ENCODE results near the gene RBM15.
A peak's percentile ranks its signal among the peaks of the same experiment; 100 is the strongest.

The RBM15 gene, protein sequence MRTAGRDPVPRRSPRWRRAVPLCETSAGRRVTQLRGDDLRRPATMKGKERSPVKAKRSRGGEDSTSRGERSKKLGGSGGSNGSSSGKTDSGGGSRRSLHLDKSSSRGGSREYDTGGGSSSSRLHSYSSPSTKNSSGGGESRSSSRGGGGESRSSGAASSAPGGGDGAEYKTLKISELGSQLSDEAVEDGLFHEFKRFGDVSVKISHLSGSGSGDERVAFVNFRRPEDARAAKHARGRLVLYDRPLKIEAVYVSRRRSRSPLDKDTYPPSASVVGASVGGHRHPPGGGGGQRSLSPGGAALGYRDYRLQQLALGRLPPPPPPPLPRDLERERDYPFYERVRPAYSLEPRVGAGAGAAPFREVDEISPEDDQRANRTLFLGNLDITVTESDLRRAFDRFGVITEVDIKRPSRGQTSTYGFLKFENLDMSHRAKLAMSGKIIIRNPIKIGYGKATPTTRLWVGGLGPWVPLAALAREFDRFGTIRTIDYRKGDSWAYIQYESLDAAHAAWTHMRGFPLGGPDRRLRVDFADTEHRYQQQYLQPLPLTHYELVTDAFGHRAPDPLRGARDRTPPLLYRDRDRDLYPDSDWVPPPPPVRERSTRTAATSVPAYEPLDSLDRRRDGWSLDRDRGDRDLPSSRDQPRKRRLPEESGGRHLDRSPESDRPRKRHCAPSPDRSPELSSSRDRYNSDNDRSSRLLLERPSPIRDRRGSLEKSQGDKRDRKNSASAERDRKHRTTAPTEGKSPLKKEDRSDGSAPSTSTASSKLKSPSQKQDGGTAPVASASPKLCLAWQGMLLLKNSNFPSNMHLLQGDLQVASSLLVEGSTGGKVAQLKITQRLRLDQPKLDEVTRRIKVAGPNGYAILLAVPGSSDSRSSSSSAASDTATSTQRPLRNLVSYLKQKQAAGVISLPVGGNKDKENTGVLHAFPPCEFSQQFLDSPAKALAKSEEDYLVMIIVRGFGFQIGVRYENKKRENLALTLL

GRCh38 chr1:110338886-110339406 is at the start of gene RBM15:
RBM15 (plus strand) TSS chr1:110339377; CDS start chr1:110339406, 29 bp downstream.
- Histone ChIP-seq H3K27me3 (ENCODE audit: control insufficient read depth, insufficient read depth, low read length) (no peaks in the 10 kb centered on the region), H3K9ac (ENCODE audit: low read depth, low read length) (peak within 1 kb of the TSS; percentile 94), H3K4me3 (ENCODE audit: low read depth, low read length) (peak within 1 kb of the TSS; percentile 95), H3K4me1 (ENCODE audit: control insufficient read depth, insufficient read depth, low read length) (peaks cover 16% of the 10 kb centered on the region), H3K9me3 (ENCODE audit: control insufficient read depth, insufficient read depth, low read length) (no peaks in the 10 kb centered on the region), H3K36me3 (ENCODE audit: control insufficient read depth, insufficient read depth, low read length) (peaks cover 18% of the 10 kb centered on the region)

- no peaks in the 10 kb centered on the region for H3K9me3 ChIP-seq (ENCODE audit: control insufficient read depth, insufficient read depth, low read length)
- no peak overlapping the region for H3K9ac ChIP-seq (ENCODE audit: low read depth, low read length)
- H3K27me3 ChIP-seq (ENCODE audit: control insufficient read depth, insufficient read depth, low read length), result no peaks in the 10 kb centered on the region
- H3K36me3 ChIP-seq (ENCODE audit: control insufficient read depth, insufficient read depth, low read length), result no peaks in the 10 kb centered on the region
- H3K4me3 ChIP-seq (ENCODE audit: low read depth, low read length), result no peak overlapping the region
- no peaks in the 10 kb centered on the region for H3K4me1 ChIP-seq (ENCODE audit: control insufficient read depth, insufficient read depth, low read length)
Measured at GRCh38 chr1:110291241-110292030, 47.7 kb upstream of the RBM15 start.

GRCh38 chr1:110292031-110292741 is 47.0 kb upstream of the RBM15 start:
- no peak overlapping the region for H3K9ac ChIP-seq (ENCODE audit: low read depth, low read length)
- no peaks in the 10 kb centered on the region for H3K9me3 ChIP-seq (ENCODE audit: control insufficient read depth, insufficient read depth, low read length)
- no peaks in the 10 kb centered on the region for H3K4me1 ChIP-seq (ENCODE audit: control insufficient read depth, insufficient read depth, low read length)
- no peaks in the 10 kb centered on the region for H3K27me3 ChIP-seq (ENCODE audit: control insufficient read depth, insufficient read depth, low read length)
- H3K4me3 ChIP-seq (ENCODE audit: low read depth, low read length), result no peak overlapping the region
- no peaks in the 10 kb centered on the region for H3K36me3 ChIP-seq (ENCODE audit: control insufficient read depth, insufficient read depth, low read length)

- Histone ChIP-seq H3K9ac (ENCODE audit: low read depth, low read length) (no peak overlapping the region), H3K4me3 (ENCODE audit: low read depth, low read length) (no peak overlapping the region), H3K9me3 (ENCODE audit: control insufficient read depth, insufficient read depth, low read length) (no peaks in the 10 kb centered on the region), H3K4me1 (ENCODE audit: control insufficient read depth, insufficient read depth, low read length) (no peaks in the 10 kb centered on the region), H3K27me3 (ENCODE audit: control insufficient read depth, insufficient read depth, low read length) (no peaks in the 10 kb centered on the region), H3K36me3 (ENCODE audit: control insufficient read depth, insufficient read depth, low read length) (no peaks in the 10 kb centered on the region)
Measured at GRCh38 chr1:110293601-110294104, 45.5 kb upstream of the RBM15 start.

DNA sequence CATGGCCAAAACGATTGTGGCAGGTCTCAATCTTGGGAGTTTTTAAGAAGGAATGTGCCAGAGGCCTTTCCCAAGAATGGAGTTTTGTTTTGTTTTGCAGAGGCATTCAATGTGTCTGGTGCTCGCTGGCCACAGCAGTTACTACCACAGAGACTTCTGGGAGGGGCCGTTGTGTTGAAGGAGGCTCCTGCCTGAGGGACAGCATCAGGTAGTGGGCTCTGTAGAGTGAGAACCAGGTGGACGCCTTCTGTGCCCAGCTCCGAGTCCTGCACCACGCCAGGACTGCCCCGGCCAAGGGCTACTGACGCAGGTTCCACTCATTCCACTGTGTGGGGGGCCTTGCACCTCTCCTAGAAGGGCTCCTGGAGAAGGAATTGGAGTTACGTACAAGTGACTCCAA is 44.9 kb upstream of the RBM15 start:
- no peak overlapping the region for H3K9ac ChIP-seq (ENCODE audit: low read depth, low read length)
- no peaks in the 10 kb centered on the region for H3K9me3 ChIP-seq (ENCODE audit: control insufficient read depth, insufficient read depth, low read length)

GRCh38 chr1:110298991-110299390 is 40.2 kb upstream of the RBM15 start:
- Histone ChIP-seq H3K4me1 (ENCODE audit: control insufficient read depth, insufficient read depth, low read length) (no peaks in the 10 kb centered on the region), H3K9me3 (ENCODE audit: control insufficient read depth, insufficient read depth, low read length) (no peaks in the 10 kb centered on the region)

More for the DNA sequence above, 44.9 kb upstream of the RBM15 start:
- Histone ChIP-seq H3K36me3 (ENCODE audit: control insufficient read depth, insufficient read depth, low read length) (no peaks in the 10 kb centered on the region), H3K4me3 (ENCODE audit: low read depth, low read length) (no peak overlapping the region), H3K4me1 (ENCODE audit: control insufficient read depth, insufficient read depth, low read length) (no peaks in the 10 kb centered on the region), H3K27me3 (ENCODE audit: control insufficient read depth, insufficient read depth, low read length) (no peaks in the 10 kb centered on the region)

GRCh38 chr1:110300412-110301085 is 38.6 kb upstream of the RBM15 start:
- no peaks in the 10 kb centered on the region for H3K27me3 ChIP-seq (ENCODE audit: control insufficient read depth, insufficient read depth, low read length)
- H3K4me3 ChIP-seq (ENCODE audit: low read depth, low read length), result no peak overlapping the region
- H3K36me3 ChIP-seq (ENCODE audit: control insufficient read depth, insufficient read depth, low read length), result no peaks in the 10 kb centered on the region
- H3K4me1 ChIP-seq (ENCODE audit: control insufficient read depth, insufficient read depth, low read length), result no peaks in the 10 kb centered on the region
- H3K9me3 ChIP-seq (ENCODE audit: control insufficient read depth, insufficient read depth, low read length), result no peaks in the 10 kb centered on the region
- no peak overlapping the region for H3K9ac ChIP-seq (ENCODE audit: low read depth, low read length)

More at GRCh38 chr1:110298991-110299390, 40.2 kb upstream of the RBM15 start:
- H3K9ac ChIP-seq (ENCODE audit: low read depth, low read length), result no peak overlapping the region
- H3K36me3 ChIP-seq (ENCODE audit: control insufficient read depth, insufficient read depth, low read length), result no peaks in the 10 kb centered on the region
- no peak overlapping the region for H3K4me3 ChIP-seq (ENCODE audit: low read depth, low read length)
- no peaks in the 10 kb centered on the region for H3K27me3 ChIP-seq (ENCODE audit: control insufficient read depth, insufficient read depth, low read length)

DNA sequence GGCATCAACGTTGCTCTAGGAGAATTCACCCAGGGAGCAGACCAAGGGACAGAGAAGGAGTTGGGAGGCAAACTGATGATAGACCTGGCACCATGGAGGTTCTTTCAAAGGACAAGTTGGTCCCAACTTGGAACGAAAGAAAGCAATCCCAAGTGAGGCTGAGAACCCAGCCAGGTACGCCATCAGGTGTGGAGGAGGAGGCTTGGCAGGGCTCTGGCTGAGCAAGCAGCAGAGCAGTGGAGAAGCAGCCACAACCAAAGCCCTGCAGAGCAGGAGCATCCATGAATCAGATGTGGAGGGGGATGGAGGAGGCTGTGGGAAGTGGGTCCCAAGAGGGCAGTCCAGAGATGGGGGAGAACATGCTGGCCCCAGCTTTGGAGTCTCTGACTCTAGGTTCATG is 36.3 kb upstream of the RBM15 start:
- no peaks in the 10 kb centered on the region for H3K9me3 ChIP-seq (ENCODE audit: control insufficient read depth, insufficient read depth, low read length)
- no peak overlapping the region for H3K9ac ChIP-seq (ENCODE audit: low read depth, low read length)
- H3K36me3 ChIP-seq (ENCODE audit: control insufficient read depth, insufficient read depth, low read length), result no peaks in the 10 kb centered on the region
- H3K4me3 ChIP-seq (ENCODE audit: low read depth, low read length), result no peak overlapping the region
- H3K4me1 ChIP-seq (ENCODE audit: control insufficient read depth, insufficient read depth, low read length), result no peaks in the 10 kb centered on the region
- H3K27me3 ChIP-seq (ENCODE audit: control insufficient read depth, insufficient read depth, low read length), result no peaks in the 10 kb centered on the region

DNA sequence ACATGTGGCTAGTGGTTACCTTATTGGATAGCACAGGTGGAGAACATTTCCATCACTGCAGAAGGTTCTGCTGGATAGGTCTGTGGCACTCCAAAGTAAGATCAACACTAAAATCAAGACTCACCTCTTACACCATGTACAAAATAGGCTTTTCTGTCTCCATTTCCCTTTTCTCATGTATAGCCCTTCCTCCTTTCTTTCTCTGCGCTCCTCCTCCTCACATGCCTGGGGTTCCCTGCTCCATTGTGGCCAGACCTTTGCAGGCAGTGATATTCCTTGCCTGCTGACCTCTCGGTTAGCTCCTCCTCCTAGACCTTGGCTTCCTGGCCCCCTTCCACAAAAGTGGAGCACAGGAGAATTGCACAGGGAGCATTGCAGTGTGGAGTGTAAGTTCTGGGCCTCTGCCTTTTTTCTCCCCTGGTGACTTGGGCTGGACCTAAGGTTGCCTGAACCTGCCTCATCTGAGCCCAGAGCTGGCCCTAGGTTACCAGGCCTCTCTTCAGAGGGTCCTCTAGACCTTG is 33.2 kb upstream of the RBM15 start:
- H3K36me3 ChIP-seq (ENCODE audit: control insufficient read depth, insufficient read depth, low read length), result no peaks in the 10 kb centered on the region
- H3K4me1 ChIP-seq (ENCODE audit: control insufficient read depth, insufficient read depth, low read length), result peaks cover 3% of the 10 kb centered on the region
- no peaks in the 10 kb centered on the region for H3K27me3 ChIP-seq (ENCODE audit: control insufficient read depth, insufficient read depth, low read length)
- H3K4me3 ChIP-seq (ENCODE audit: low read depth, low read length), result no peak overlapping the region
- no peak overlapping the region for H3K9ac ChIP-seq (ENCODE audit: low read depth, low read length)
- no peaks in the 10 kb centered on the region for H3K9me3 ChIP-seq (ENCODE audit: control insufficient read depth, insufficient read depth, low read length)
